Lower leg skin (tissue), 3 donors: ENCODE results near the gene ZSCAN10.

Experiments
- CTCF ChIP-seq, 3 donors: fragments of 450-650 bp; IDR thresholded peaks; one replicate each; pipeline ENCODE4 v1.5.1; 2016; ENCODE audit warnings: antibody characterized with exemption in 3 of 3, mild to moderate bottlenecking in 3 of 3, moderate library complexity in 2 of 3
- POLR2A ChIP-seq, 2 donors: fragments of 450-650 bp; IDR thresholded peaks; one replicate each; pipeline ENCODE4 v1.6.1; 2016 to 2017; ENCODE audit warnings: antibody characterized with exemption in 2 of 2, mild to moderate bottlenecking in 1 of 2, moderate library complexity in 1 of 2

GRCh38 chr16:3099732-3100499, 822 bp upstream of the ZSCAN10 start:
- no peak for TF ChIP-seq CTCF (IDR thresholded peaks at IDR 0.05)
- no peak for TF ChIP-seq POLR2A (IDR thresholded peaks at IDR 0.05)
